Activated CD8-positive, alpha-beta memory T cell treated with anti-CD3 and anti-CD28 coated beads, Interleukin-2, amount 50 U/mL, for 1 hour (primary cell): ENCODE results near the gene IRX3.
"Not testable (repeated sequence)": the region's sequence is repeated elsewhere in the genome, so short reads cannot be mapped to it uniquely, and the experiment has no call there.

Experiments used
- DNase-seq: peaks from one replicate; pipeline ENCODE4 v3.0.0-alpha.2; 2020; ENCODE audit errors: extremely low read depth

The IRX3 gene

GRCh38 chr16:54275956-54276355, 10.6 kb downstream of the IRX3 start:
- DNase-seq: no peak

DNA sequence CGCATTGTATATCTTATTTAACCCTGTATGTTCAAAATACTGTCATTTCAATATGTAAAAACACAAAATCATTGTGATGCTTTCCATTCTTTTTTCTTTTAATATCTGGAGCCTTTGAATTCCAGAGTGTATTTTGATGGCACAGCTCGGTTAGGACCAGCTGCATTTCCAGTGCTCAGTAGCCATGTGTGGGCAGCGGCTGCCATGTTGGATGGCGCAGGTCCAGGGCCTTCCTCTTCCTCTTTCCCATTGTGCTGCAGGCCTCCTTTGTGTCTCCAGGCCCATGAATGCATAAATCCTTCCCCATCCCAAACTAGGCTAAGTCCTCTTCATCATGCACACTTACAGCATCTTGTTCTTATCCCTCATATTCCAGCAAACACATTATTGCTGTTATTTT, 13.0 kb downstream of the IRX3 start:
- DNase-seq: no peak

DNA sequence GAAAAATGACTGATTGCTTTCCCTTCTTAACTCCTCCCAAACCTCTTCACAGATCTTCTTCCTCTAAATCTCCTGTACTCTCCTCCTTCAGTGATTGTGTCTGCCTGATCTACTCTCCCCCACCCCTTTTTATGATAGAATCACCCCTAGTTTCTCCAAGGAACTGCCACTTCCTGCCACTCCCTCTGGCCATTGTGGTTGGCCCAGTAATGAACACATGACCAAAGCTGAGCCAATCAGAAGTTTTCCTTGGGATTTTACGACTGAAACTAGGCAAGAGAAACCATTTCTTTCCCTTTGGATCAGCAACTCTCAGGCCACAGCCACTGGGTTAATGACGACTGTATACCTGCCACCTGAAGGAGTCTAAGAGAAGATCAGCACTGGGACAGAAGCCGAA, 15.9 kb downstream of the IRX3 start:
- DNase-seq: no peak

GRCh38 chr16:54269461-54269860, 17.1 kb downstream of the IRX3 start:
- DNase-seq: no peak

DNA sequence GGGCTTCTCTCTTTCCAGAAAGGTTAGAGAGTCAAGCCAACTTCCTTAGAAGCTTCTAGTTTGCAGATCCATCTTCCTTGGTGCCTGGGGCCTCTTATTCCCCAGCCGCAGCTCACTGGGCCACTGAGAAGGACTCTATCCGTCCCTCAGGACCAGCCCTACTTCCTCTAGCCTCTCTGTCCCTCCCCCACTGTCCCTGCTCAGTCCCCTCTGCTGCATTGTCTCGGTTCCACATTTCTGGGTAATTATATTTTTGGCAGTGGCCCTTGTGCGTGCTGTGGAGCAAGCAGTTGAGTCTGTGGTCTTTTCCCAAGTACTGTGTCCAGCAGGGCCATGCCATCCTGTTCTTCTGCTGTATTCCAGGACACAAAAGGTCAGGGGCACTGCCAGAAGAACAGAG, 17.8 kb downstream of the IRX3 start:
- no peak for DNase-seq

DNA sequence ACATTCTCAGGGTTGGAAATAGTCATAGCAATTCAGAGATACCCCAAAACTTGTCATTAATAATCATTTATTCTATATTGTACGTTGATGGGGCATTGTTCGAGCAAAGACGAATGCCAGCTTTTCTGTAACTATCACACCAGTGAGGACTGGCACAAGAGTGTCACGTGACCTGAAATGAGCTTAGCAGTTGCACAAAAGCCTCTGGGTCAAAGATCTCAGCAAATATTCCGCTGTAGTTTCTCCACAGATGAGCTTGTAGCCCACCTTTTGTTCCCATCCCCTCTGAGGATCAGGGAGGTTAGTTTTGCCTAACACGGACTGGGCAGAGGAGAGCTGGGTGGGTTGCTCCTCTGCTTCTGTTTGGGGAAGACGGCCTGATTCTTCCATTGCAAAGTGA, 18.2 kb downstream of the IRX3 start:
- no peak for DNase-seq

DNA sequence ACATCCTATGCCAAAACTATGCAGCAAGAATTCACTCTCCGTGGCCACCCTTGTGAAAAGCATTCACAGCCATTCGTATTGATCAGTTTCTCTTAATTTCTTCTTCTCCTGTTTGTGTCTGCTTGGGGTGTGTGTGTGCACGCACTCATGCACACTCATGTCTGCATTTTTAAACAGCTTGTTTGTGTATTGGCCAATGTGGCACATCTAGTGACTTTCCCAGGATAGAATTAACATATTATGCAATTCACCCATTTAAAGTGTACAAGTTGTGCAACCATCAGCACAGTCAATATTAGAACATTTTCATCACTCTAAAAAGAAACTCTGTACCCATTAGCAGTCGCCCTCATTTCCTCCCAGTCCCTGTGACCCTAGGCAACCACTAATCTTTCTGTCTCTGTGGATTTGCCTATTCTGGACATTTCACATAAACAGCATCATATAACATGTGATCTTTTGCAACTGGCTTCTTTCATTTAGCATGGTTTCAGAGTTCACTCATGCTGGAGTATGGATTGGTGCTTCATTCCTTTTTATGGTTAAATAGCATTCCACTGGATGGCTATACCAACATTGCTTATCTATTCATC, 20.1 kb downstream of the IRX3 start:
- no peak for DNase-seq

GRCh38 chr16:54265575-54266107, 20.9 kb downstream of the IRX3 start:
- no peak for DNase-seq

- no peak for DNase-seq
Observed at GRCh38 chr16:54253118-54253517, 33.5 kb downstream of the IRX3 start.

GRCh38 chr16:54248863-54249710, 37.5 kb downstream of the IRX3 start:
- no peak for DNase-seq

- not testable (repeated sequence) for DNase-seq
Observed at GRCh38 chr16:54247705-54248104, 38.9 kb downstream of the IRX3 start.

DNA sequence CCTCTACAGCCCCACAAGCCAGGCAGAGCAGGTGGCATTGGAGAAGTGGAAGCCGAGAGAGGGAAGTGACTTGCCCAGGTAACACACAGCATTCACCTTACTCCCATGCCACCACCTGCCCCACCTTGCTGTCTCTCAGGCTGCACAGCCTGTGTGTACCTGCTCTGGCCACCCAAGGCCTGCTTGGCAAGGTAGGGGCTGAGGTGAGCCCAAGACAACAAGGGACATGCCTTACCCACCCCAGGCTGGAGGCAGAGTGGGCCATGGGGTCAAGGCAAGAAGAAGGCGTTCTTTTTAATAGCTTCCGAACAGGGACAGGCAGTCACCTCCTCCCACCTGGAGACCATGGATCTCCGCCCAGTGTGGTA, 40.1 kb downstream of the IRX3 start:
- DNase-seq: no peak

DNA sequence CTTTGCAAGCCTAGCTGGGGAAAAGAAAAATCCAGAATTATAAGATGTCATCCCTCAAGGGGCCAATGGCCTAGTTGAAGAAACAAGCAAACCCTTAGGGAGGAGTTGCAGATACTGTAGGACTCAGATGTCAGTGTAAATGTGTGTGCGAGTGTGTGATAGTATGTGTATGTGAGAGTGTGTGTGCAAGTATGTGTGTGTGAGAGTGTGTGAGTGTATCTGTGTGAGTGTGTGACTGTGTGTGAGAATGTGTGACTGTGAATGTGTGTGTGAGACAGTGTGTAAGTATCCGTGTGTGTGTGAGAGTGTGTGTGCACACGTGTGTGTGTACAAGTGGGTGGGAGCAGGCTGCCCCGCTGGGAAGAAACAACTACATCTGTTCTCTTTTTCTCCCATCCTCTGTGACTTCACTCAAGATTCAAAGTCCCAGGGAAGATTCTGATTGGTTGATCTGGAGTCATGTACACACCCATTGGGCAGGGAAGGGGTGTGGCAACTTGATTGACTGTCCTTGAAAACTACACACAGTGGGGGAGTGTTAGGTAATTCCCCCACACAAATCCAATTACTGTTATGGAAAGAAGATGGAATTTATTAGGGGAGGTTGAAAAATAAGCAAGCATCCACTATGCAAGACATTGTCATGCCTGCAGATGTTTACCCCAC, 40.7 kb downstream of the IRX3 start:
- no peak for DNase-seq

- DNase-seq: no peak
Observed at GRCh38 chr16:54244061-54244886, 42.3 kb downstream of the IRX3 start.

GRCh38 chr16:54243202-54243601, 43.4 kb downstream of the IRX3 start:
- no peak for DNase-seq

DNA sequence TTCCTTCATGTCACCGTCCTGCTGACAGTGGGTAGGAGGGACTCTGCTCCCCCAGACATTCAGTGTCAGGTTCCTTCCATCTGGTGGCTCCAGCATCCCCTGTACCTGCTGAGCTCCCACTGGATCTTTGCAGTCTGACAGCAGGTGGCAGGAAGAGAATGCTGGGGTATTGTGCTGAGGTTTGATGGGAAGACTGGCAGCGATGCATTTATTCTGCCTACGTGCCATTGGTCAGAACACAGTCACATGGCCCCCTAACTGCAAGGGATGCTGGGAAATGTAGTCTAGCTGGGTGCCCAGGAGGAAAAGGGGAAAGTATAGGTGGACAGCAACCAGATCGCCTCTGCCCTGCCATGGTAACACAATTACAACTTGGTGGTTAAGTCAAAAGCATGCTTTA, 44.4 kb downstream of the IRX3 start:
- DNase-seq: no peak

DNA sequence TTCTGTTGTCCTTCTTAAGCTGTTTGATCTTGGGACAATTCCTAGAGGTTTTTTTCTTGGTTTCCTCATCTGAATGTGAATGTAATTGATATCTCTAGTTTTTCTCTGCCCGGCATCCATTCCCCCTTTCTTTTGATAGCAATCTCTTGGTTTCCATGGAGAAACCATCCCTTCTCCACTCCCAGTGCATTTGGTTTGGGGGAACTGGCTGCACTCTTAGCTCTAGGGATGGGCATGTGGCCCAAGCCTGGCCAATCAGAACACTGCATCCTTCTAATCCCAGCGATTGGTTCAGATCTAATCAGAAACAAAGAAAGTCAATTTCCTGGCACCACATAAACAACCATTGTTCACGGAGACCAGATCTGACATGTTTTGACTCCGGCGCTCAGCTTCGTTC, 45.1 kb downstream of the IRX3 start:
- no peak for DNase-seq

DNA sequence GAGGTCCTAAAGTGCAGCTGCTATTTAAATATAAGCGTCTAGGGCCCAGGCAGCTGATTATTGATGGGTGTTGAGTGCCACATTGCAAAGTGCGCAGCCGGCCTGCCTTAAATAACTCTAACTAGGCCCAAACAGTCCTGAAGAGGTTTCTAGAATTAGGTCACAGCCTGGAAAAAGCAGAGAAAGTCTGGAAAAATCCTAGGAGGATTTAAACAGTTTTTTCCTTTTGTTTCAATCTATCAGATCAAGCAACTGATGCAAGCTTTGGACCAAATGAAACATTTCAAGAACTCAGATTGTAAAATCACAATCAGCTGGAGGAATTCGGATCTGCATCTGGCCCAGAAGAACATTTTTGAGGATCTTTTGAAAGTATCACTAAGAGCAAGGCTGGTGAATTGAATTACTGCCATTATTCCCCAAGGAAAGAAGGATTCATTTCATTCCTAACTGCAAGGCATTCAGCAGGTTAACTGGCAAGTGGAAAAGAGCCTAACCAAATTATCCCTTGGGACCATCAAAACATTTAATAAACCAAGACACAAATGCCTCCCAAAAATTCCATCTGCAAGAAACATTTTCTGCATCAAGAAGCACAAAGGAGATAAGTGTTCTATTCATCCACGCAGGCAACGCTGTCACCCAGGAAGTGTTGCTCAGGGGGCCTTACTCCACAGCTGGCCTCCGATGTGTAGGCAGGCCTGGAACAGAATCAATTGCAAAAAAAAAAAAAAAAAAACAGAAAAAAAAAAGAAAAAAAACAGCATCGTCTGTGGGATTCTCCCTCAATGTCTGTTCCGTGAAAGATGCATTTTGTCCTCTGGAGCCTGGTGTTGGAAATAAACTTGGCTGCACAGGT, 46.1 kb downstream of the IRX3 start:
- no peak for DNase-seq

- no peak for DNase-seq
Observed at GRCh38 chr16:54239456-54239855, 47.1 kb downstream of the IRX3 start.

- no peak for DNase-seq
Observed at GRCh38 chr16:54236773-54237172, 49.8 kb downstream of the IRX3 start.

DNA sequence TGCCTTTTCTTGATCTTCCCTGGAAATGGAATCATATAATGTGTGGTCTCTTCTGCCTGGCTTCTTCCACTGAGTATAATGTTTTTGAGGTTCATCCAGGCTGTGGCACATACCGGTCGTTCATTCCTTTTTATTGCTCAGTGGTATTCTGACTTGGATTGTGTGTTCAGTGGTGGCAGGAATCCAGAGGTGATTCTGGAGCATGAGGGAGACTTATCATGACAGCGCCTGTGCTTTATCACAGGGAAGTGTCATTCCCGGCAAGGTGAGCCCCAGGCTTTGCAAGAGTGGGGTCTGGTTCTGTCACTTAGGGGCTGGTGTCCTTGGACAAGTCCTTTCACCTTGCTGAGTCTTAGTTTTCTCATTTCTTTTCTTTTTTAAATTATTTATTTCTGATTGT, 53.0 kb downstream of the IRX3 start:
- no peak for DNase-seq
